ENCODE measurements around the gene QKI.

GRCh38 chr6:163603395-163603794 is 188.9 kb downstream of the QKI start:
- no peak for TF ChIP-seq CTCF (optimal IDR thresholded peaks at IDR 0.05 in 1 of 3, IDR thresholded peaks at IDR 0.05 in 1 of 3, conservative IDR thresholded peaks at IDR 0.05 in 1 of 3; ENCODE audit: extremely low read depth in 1 of 3, insufficient read depth in 2 of 3, low read length in 3 of 3)
- no peak for TF ChIP-seq EZH2 (IDR thresholded peaks at IDR 0.05; ENCODE audit: low read length)

Data from keratinocyte (primary cell).